Central memory CD4-positive, alpha-beta T cell (primary cell): ENCODE results near the gene PLCH1.
"Not testable (repeated sequence)": the region's sequence is repeated elsewhere in the genome, so short reads cannot be mapped to it uniquely, and the experiment has no call there.

ENCODE experiments used
- DNase-seq: peaks from one replicate; pipeline ENCODE4 v3.0.0; 2022

Gene PLCH1

GRCh38 chr3:155640098-155640497 lies 104.8 kb downstream of the PLCH1 start:
- no peak for DNase-seq

- no peak for DNase-seq
Observed at GRCh38 chr3:155639462-155640055, 105.3 kb downstream of the PLCH1 start.

GRCh38 chr3:155638461-155638860 lies 106.4 kb downstream of the PLCH1 start:
- not testable (repeated sequence) for DNase-seq

DNA sequence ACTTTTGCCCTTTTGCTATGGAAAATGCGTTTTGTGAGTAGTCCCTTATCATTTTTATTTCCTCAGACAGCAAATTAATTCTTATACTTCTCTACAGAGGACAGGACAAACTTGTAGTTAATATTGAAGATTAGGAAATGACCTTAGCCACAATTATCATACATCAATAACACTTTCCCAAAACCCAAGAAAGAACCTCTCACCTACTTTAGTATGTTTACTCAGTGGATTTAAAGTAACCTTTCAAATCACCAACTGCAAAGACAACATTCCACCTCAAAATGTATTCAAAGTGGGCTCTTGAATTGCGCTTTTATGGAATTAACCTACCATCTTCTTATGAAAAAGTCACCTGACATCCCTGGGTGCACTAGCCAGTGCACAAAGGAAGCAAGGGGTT lies 107.3 kb downstream of the PLCH1 start:
- DNase-seq = no peak

- no peak for DNase-seq
Observed at GRCh38 chr3:155635056-155635455, 109.8 kb downstream of the PLCH1 start.

GRCh38 chr3:155634121-155634719 lies 110.7 kb downstream of the PLCH1 start:
- DNase-seq = no peak

GRCh38 chr3:155631323-155632019 lies 113.4 kb downstream of the PLCH1 start:
- DNase-seq = no peak

- DNase-seq = no peak
Observed at GRCh38 chr3:155629556-155629955, 115.3 kb downstream of the PLCH1 start.

- no peak for DNase-seq
Observed at GRCh38 chr3:155629056-155629455, 115.8 kb downstream of the PLCH1 start.

DNA sequence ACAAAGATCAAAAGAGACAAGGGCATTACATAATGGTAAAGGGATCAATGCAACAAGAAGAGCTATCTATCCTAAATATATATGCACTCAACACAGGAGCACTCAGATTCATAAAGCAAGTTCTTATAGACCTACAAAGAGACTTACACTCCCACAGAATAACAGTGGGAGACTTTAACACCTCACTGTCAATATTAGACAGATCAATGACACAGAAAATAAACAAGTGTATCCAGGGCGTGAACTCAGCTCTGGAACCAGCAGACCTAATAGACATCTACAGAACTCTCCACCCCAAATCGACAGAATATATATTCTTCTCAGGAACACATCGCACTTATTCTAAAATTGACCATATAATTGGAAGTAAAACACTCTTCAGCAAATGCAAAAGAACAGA lies 122.2 kb downstream of the PLCH1 start:
- DNase-seq = not testable (repeated sequence)

GRCh38 chr3:155620552-155620951 lies 124.3 kb downstream of the PLCH1 start:
- not testable (repeated sequence) for DNase-seq

- DNase-seq = no peak
Observed at GRCh38 chr3:155619118-155619915, 125.6 kb downstream of the PLCH1 start.

DNA sequence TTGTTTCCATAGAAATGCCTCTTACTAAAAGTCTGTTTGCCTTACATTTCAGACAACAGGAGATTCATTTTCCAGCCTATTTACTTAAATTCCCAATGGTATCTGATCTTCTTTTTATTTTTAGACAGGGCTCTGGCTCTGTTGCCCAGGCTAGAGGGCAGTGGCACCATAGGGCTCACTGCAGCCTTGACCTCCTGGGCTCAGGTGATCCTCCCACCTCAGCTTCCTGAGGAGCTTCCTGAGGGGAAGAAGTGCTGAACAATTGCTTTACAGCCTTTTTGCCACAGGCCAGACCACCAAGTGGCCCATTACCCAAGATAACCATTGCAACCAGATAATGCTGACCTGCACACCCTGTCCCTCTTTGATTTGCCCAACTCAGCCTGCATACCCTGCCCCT lies 126.3 kb downstream of the PLCH1 start:
- no peak for DNase-seq

GRCh38 chr3:155617346-155617925 lies 127.4 kb downstream of the PLCH1 start:
- DNase-seq = no peak

DNA sequence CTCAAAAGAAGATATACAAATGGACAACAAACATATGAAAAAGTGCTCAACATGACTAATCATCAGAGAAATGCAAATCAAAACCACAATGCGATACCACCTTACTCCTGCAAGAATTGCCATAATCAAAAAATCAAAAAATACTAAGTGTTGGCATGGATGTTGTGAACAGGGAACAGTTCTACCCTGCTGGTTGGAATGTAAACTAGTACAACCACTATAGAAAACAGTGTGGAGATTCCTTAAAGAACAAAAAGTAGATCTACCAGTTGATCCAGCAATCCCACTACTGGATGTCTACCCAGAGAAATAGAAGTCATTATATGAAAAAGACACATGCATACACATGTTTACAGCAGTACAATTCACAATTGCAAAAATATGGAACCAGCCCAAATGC lies 129.7 kb downstream of the PLCH1 start:
- not testable (repeated sequence) for DNase-seq

GRCh38 chr3:155614410-155614809 lies 130.5 kb downstream of the PLCH1 start:
- DNase-seq = not testable (repeated sequence)

DNA sequence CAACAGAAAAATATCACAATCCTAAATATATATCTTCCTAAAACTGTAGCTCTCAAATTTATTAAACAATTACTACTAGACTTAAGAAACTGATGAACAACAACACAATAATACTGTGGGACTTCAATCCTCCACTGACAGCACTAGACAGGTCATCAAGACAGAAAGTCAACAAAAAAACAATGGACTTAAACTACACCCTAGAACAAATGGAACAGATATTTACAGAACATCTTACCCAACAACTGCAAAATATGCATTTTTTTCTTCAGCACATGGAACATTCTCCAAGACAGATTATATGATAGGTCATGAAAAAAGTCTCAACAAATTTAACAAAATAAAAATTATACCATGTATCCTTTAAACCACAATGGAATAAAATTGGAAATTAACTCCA lies 133.4 kb downstream of the PLCH1 start:
- DNase-seq = no peak

DNA sequence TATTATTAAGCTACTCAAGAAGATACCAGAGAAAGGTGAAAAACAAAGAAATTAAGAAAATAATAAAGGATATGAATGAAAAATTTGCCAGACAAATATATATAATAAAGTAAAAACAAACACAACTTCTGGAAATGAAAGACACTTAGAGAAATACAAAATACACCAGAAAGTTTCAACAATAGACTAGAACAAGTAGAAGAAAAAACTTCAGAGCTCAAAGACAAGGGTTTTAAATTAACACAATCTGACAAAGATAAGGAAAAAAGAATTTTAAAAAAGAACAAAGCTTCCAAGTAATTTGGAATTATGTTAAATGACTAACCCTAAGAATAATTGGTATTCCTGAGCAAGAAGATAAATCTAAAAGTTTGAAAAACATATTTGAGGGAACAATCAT lies 135.3 kb downstream of the PLCH1 start:
- DNase-seq = no peak

DNA sequence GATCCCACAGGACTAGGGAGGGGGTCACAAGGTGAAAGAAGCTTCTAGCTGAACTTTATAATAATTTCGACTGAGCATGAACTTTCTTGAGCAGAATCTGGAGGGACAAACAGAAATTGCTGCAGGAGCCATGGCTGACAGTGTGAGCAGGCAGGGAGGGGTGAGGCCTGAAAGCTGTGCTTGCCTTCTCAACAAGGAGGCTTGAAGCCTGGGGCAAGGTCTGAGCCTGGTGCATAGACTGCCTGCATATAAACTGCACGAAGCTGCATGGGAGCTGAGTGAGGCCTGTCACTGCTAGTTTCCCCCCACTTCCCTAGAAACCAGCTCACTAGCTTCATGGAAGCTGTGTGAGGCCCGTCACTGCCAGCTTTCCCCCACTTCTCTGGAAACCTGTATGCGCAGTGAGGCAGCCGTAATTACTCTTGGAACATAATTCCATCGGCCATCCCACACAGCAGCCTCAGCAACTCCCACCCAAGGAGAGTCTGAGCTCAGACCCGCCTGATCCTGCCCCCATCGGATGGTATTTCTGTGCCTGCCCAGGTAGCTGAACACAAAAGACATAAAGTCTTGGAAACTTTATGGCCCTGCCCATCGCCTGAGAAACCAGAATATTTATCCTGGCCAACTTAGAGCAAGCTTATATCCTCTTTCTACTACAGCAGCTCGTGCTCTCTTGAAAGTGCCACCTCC lies 136.5 kb downstream of the PLCH1 start:
- DNase-seq = no peak

DNA sequence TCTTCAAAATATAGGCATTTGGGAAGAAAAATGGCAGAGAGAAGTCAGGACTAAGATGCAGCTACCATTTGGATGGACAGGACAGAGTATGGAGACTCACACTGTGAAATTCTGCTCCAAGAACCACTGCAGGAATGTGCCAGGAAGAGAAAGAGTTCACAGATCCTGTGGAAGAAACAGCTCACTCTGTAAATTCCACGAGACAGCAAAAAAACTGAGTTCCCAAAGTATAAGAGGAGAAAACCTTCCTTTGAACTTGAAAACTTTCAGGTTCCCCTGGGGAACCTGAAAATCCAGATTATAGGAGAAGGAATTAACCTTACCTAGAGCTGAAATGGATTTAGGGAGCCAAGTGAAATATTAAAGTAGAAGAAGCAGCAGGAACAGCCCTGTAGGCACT lies 137.1 kb downstream of the PLCH1 start:
- no peak for DNase-seq

DNA sequence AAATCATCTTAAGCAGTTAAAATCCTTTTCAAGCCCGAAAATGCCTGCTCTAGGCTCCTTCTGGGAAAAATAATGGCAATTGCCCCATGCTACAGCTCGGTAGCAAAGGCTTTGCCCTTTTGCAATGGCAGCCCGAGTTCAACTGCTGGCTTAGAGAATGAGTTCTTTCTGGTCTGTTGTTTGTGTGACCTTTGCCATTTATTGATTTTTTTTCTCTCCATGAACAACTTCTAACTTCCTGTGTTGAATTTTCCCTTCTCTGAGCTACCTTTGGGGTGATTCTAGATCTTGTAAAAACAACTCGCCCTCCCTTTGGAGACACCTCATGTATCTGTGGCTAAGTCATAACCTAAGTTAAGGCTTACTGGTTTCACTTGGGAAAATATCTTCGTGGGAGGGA lies 139.3 kb downstream of the PLCH1 start:
- no peak for DNase-seq

DNA sequence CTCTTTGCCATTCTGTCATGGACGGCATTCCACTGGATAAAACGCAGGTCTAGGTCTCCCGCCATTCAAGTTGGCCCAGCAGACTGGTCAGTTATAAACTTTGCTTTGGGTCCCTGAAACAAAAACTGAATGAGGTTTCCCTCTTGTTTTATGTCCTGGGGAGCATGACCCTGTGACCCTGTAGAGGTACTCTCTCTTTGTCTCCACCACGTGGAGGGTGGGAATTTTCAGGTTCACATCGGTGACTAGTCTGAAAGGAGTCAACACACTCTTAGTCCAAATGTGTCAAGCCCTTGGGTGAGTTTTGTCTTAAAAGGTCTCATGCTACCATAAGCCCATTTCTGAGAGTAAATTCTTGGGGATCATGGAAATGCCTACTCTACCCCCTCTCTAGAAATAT lies 139.9 kb downstream of the PLCH1 start:
- no peak for DNase-seq

DNA sequence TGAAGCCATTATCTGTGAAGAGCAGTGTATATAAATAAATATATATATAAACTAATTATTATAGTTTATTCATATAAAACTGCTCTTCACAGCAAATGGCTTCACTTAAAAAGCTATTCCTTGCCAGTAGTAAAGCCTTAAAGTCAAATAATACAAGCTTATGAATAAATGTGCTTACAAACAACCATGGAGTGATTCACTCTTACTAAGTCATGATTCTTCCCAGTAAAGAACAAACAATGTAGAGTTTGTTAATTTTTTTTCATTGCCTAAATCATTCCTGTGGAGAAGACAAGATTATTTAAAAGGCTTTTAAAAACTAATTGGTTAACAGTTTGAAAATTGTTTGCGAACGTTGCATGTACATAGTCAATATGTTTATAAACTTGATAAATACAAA lies 140.7 kb downstream of the PLCH1 start:
- DNase-seq = no peak
